Bronchial epithelial cell (primary cell): ENCODE measurements around the gene FASTK. TPM values are rescaled to one million over a fixed set of nuclear protein-coding genes. Genes with fewer than 3 reads are reported as not detected.

Source experiments
- DNase-seq: peaks from one replicate; pipeline ENCODE4 v3.0.0-alpha.2; 2010; ENCODE audit warnings: low read depth
- FAIRE-seq: peaks from 2 replicates; lab custom pipeline; 2011; peaks lifted over from hg19 to GRCh38; lab: Jason Lieb, UNC
- H3K27me3 ChIP-seq: 2 replicates; pipeline ENCODE4 v1.5.1; 2011; ENCODE audit warnings: low read length; ENCODE audit not compliant: control insufficient read depth, insufficient read depth
- H3K36me3 ChIP-seq: 2 replicates; pipeline ENCODE4 v1.5.1; 2011; ENCODE audit warnings: low read length; ENCODE audit not compliant: control insufficient read depth, insufficient read depth
- H3K4me3 ChIP-seq: 2 replicates; pipeline ENCODE4 v1.5.1; 2011; ENCODE audit warnings: mild to moderate bottlenecking, low read depth, low read length, control low read depth
- CTCF ChIP-seq: IDR thresholded peaks from 2 replicates; pipeline ENCODE4 v1.5.1; 2011; ENCODE audit warnings: mild to moderate bottlenecking, moderate library complexity, low read length, control low read depth, inconsistent platforms; ENCODE audit not compliant: insufficient read depth, severe bottlenecking
- total RNA-seq: library from RNA; depleted of rRNA; stranded (reverse); fragments of >200 nt; gene quantifications from 2 replicates; pipeline ENCODE4 v1.2.1, GENCODE V29; 2014

FASTK gene
- total RNA-seq, 1 donor from 2014 or later, result 51.6 TPM

- no peak for FAIRE-seq
- Histone ChIP-seq H3K36me3 (peaks cover 31% of the 10 kb centered on the region), H3K4me3 (no peak overlapping the region), H3K27me3 (no peaks in the 10 kb centered on the region)
- DNase-seq, result no peak
- TF ChIP-seq CTCF, result no peak
Observed at GRCh38 chr7:151075662-151075971, 5.0 kb downstream of the FASTK start.

- TF ChIP-seq CTCF, result no peak
- Histone ChIP-seq H3K36me3 (peaks cover 36% of the 10 kb centered on the region), H3K4me3 (no peak overlapping the region), H3K27me3 (no peaks in the 10 kb centered on the region)
- DNase-seq (no peak), FAIRE-seq (no peak)
Observed at GRCh38 chr7:151074817-151075661, 5.6 kb downstream of the FASTK start.

GRCh38 chr7:151073990-151074389, 6.6 kb downstream of the FASTK start:
- Histone ChIP-seq H3K36me3 (peaks cover 40% of the 10 kb centered on the region), H3K4me3 (no peak overlapping the region), H3K27me3 (no peaks in the 10 kb centered on the region)
- FAIRE-seq (no peak), DNase-seq (no peak)
- no peak for TF ChIP-seq CTCF

- DNase-seq, result no peak
- Histone ChIP-seq H3K27me3 (no peaks in the 10 kb centered on the region), H3K4me3 (no peak overlapping the region), H3K36me3 (peaks cover 45% of the 10 kb centered on the region)
- TF ChIP-seq CTCF, result no peak
- no peak for FAIRE-seq
Observed at GRCh38 chr7:151071032-151071866, 9.4 kb downstream of the FASTK start.

GRCh38 chr7:151070574-151070960, 10.0 kb downstream of the FASTK start:
- peaks cover 45% of the 10 kb centered on the region for H3K36me3 ChIP-seq
- TF ChIP-seq CTCF, result no peak
- no peak for FAIRE-seq

More at GRCh38 chr7:151070574-151070960, 10.0 kb downstream of the FASTK start:
- no peak for DNase-seq
- Histone ChIP-seq H3K4me3 (no peak overlapping the region), H3K27me3 (no peaks in the 10 kb centered on the region)
